Smooth muscle cell of the brain vasculature (primary cell): ENCODE data around the gene C11orf68.
"Not testable (repeated sequence)": the region's sequence is repeated elsewhere in the genome, so short reads cannot be mapped to it uniquely, and the experiment has no call there.

Source experiments
- DNase-seq: peaks from one replicate; pipeline ENCODE4 v3.0.0-alpha.2; 2012; ENCODE audit warnings: low read depth, low spot score

C11orf68 gene

GRCh38 chr11:65918211-65919140 lies at the start of gene C11orf68:
Gene C11orf68 (minus strand): TSS chr11:65919062. CDS start chr11:65919031, 31 bp downstream.
- DNase-seq: no peak

DNA sequence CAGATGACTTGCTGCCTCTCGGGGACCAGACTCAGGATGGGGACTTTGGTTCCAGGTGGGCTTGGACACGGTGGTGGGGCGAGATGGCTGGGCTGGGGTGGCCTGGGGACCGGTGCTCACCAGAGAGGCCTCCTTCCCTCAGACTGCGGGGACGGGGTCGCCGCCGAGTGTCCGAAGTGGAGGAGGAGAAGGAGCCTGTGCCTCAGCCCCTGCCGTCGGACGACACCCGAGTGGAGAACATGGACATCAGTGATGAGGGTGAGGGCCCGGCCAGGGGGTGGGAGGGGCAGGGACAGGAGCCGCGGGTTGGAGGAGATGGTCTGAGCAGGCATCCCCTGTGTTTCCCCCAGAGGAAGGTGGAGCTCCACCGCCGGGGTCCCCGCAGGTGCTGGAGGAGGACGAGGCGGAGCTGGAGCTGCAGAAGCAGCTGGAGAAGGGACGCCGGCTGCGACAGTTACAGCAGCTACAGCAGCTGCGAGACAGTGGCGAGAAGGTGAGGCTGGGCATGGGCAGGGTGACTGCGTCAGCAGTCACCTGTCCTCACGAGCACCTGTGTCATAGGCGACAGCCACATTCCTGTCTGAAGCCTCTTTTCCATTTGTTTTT lies 48.6 kb upstream of the C11orf68 start:
- no peak for DNase-seq

DNA sequence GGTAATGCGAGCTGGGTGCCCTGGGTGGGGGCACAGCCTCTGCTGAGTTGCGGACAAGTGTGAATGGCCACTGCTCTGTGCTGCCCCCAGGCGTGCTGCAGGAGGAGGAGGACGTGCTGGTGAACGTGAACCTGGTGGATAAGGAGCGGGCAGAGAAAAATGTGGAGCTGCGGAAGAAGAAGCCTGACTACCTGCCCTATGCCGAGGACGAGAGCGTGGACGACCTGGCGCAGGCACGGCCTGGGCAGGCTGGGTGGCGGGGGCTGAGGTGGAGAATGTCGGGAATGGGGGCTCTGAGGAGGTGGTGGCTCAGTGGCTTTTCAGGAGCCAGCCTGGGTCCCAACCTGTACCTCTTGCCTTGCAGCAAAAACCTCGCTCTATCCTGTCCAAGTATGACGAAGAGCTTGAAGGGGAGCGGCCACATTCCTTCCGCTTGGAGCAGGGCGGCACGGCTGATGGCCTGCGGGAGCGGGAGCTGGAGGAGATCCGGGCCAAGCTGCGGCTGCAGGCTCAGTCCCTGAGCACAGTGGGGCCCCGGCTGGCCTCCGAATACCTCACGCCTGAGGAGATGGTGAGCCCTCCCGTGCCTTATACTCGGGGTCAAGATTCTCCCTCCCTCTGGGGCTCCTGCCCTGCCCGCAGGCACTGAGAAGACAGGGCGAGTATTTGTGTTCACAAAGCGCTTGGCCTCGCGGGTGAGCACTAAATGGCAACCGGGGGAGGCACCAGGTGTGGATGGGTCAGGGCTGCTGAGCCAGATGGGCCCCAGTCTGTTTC lies 47.3 kb upstream of the C11orf68 start:
- no peak for DNase-seq

- DNase-seq: no peak
Measured at GRCh38 chr11:65964906-65965305, 46.0 kb upstream of the C11orf68 start.

DNA sequence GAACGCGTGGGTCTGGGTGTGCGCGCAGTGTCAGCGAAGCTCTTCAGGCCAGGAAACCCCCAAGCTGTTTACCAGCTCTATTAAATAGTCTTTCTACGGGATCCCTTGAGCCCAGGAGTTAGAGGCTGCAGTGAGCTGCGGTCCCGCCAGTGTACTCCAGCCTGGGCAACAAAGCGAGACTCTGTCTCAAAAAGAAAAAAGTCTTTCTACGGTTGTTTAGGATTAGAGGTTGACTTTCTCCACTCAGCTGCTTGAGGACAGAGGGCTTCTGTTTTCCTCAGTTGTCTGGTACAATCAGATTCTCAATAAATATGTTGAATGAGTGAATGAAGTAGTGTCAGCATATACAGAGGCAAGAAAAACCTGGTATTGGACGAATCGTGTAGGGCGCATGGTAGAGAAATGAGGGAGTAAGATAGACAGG lies 43.3 kb upstream of the C11orf68 start:
- DNase-seq: no peak

DNA sequence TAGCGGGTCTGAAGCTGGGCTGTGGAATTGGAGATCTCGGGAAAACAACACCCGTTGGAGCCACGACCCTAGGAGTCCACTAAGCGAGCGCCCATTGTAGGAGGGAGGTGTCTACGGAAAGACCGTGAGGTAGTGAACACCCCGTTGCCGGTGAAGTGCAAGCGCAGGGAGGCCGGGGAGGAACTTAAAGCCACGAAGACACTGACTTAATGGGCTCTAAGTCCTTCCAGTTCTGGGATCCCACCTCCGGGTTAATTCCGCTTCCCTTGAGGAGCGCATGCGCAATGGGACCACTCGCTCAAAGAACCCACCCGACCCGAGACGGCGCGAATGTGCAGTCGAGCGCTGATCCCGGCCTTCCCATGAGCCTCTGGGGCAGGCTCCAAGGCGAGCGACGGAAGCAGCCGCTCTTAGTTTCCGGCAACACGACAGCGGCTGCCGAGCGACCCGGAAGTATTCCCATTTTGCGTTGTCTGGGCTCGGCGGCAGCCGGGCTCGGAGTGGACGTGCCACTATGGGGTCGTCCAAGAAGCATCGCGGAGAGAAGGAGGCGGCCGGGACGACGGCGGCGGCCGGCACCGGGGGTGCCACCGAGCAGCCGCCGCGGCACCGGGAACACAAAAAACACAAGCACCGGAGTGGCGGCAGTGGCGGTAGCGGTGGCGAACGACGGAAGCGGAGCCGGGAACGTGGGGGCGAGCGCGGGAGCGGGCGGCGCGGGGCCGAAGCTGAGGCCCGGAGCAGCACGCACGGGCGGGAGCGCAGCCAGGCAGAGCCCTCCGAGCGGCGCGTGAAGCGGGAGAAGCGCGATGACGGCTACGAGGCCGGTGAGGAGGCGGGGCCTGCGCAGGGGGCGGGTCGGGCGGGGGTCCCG lies 42.6 kb upstream of the C11orf68 start, which contains the start of gene SART1:
TSS of gene SART1 (plus strand) at position 468 of the 874 bp plus-strand sequence. CDS start at position 515, 47 bp downstream.
- DNase-seq: peak; percentile 97

DNA sequence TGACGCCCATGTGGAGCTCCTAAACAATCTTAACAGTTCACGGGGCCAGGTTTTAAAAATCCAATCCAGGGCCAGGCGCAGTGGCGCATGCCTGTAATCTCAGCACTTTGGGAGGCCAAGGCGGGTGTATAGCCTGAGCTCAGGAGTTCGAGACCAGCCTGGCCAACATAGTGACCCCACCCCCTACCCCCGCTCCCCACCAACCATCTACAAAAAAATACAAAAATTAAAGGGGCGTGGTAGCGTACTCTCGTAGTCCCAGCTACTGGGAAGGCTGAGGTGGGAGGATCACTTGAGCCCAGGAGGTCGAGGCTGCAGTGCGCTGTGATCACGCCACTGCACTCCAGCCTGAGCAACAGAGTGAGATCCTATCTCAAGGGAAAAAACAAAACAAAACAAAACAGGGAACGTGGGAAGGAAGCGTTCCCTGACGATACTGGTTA lies 42.0 kb upstream of the C11orf68 start:
- no peak for DNase-seq

DNA sequence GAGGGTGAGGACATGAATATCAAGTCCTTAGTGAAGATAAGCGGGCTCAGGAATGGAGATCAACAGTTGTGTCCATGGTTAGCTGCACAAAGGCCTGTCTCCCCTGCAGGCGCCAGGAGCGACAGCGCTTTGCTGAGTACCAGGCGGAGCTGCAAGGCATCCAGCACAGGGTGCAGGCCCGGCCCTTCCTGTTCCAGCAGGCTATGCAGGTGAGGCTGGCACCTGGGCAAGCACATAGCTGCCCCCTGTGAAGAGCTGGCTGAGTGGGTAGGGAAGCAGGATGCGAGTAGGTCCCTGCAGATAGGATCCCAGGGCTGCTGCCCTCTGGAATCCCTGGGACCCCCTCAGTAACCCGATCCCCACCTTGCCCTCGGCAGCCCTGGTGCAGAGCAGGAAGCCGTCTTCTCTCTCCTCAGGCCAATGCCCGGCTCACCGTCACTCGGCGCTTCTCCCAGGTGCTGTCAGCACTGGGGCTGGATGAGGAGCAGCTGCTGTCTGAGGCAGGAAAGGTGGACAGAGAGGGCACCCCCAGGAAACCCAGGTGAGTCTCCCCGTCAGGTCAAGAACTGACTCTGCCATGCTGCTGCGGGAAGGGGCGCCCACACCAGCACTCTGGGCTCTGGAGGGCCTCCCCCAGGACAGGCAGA lies 40.0 kb upstream of the C11orf68 start:
- DNase-seq: no peak

- no peak for DNase-seq
Measured at GRCh38 chr11:65958291-65958690, 39.4 kb upstream of the C11orf68 start.

DNA sequence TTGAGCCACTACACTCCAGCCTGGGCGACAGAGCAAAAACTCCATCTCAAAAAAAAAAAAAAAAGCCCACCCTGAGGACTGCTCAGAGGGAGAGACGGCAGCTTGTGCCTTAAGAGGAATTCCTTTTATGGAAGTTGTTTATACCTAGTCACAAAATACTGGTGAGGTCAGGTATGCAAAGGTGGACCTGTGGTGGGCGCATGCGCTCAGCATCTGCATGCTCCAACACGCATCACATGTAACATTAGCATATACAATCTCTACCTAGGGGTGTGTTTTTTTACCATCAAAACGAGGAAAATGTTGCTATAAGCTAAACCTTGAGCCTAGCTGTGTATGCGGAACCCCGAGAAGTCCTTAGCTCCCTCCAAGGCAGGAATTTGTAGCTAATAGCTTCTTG lies 35.9 kb upstream of the C11orf68 start:
- DNase-seq: no peak

DNA sequence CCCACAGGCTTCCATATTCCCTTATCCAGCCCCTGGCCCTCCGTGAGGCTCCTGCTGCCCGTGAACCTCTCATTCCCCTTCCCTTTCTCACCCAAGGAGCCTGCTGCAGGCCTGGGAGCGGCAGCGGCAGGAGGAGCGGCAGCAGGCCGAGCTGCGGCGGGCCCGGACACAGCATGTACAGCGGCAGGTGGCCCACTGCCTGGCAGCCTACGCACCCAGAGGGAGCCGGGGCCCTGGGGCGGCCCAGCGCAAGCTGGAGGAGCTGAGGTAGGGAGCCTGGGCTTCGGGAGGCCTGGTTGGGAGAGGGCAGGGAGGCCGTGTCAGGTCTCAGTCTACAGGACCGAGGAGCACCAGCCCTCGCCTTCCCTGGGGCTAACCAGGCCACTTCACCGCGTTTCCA lies 34.6 kb upstream of the C11orf68 start:
- no peak for DNase-seq

DNA sequence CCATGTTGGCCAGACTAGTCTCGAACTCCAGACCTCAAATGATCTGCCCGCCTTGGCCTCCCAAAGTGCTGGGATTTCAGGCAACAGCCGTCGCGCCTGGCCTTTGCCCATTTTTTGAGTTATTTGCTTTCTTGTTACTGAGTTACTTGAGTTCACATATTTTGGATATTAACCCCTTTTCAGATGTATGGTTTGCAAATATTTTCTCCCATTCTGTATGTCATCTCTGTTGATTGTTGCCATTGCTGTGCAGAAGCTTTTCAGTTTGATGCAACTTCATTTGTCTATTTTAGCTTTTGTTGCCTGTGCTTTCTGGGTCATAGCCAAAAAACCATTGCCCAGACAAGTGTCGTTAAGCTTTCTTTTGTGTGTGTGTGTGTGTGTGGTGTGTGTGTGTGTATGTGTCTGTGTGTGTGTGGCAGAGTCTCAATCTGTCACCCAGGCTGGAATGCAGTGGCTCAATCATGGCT lies 33.2 kb upstream of the C11orf68 start:
- DNase-seq: no peak

- not testable (repeated sequence) for DNase-seq
Measured at GRCh38 chr11:65951641-65952040, 32.8 kb upstream of the C11orf68 start.

DNA sequence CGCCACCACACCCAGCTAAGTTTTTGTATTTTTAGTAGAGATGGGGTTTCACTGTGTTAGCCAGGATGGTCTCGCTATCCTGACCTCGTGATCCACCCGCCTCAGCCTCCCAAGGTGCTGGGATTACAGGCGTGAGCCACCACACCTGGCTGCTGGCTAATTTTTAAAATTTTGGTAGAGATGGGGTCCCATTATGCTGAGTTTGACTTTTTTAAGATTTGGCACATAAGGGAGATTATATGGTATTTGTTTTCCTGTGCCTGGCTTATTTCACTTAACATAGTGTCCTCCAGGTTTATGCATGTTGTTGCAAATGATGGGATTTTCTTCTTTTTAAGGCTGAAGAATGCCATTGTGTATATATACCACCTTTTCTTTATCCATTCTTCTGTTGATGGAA lies 31.8 kb upstream of the C11orf68 start:
- not testable (repeated sequence) for DNase-seq

DNA sequence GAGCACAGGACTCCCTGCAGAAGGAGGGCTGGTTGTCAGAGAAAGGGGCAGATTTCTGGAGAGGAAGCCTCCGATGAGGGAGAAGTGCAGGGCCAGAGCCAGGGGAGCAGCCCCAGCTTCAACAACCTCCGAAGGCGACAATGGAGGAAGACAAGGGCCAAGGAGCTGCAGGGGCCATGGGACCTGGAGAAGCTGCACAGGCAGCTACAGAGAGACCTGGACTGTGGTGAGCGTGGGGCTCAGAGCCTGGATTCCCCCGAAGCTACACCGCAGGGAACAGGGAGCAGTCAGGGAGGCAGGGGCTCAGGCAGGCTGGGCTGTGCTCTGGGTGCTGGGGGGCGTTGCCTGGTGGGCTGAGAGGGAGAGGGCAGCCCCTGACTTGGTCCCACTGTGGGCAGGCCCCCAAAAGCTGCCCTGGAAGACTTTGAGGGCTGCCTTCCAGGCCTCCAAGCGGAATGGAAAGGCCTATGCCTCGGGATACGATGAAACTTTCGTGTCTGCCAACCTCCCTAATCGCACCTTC lies 28.8 kb upstream of the C11orf68 start:
- no peak for DNase-seq

DNA sequence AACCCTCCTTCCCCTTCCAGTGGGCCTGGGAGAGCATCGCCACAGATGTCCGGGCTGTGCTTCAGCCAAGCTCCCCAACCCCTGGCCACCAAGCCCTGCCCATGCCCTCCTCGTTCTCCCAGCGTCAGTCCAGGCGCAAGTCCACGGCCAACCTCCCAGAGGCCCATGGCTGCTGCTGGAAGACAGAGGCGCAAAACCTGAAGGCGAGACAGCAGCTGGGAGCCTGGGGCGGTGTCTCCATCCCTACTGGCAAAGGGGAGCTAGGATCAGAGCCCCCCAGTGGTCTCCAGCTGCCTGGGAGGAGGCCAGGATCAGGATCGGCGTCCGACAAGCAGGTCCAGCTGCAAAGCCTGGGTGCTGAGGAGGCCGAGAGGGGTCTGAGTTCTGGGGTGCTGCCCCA lies 28.3 kb upstream of the C11orf68 start:
- DNase-seq: no peak

DNA sequence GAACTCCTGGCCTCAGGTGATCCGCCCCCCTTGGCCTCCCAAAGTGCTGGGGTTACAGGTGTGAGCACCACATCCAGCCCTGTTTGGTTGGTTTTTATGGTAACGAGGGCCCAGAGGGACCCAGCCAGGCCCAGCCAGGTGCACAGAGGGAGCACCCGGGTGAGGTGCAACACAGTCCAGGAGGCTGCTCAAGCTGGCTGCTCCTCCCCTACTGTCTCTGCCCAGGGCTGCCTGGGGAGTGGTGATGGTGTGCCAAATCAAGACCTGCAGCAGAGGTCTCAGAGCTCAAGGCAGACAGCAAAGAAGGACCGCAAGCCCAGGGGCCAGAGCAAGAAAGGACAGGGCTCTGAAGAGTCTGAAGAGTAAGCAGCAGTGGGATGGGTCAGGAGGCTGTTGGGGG lies 27.8 kb upstream of the C11orf68 start:
- no peak for DNase-seq

DNA sequence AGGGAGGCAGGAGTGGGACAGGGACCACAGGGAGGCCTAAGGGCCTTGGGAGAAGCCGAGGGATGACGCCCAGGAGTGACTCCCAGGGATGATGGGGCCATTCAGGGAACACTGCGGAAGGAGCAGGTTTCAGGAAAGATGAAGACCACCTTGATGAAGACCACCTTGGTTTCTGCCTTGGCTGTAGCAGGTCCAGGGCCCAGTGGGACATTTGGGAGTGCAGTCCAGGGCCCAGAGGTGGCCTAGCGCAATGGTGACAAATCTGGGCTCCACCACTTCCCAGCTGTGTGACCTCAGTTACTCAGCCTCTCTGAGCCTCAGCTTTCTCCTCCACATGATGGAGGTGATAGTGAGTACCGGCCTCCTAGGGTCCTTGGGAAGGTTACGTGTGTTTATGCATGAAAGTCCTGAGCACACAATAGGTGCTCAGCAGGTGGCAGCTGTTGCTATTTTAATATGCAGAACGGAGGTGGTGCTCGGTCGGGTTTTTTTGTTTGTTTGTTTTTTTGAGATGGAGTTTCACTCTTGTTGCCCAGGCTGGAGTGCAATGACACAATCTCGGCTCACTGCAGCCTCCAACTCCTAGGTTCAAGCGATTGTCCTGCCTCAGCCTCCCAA lies 27.2 kb upstream of the C11orf68 start:
- DNase-seq: no peak

DNA sequence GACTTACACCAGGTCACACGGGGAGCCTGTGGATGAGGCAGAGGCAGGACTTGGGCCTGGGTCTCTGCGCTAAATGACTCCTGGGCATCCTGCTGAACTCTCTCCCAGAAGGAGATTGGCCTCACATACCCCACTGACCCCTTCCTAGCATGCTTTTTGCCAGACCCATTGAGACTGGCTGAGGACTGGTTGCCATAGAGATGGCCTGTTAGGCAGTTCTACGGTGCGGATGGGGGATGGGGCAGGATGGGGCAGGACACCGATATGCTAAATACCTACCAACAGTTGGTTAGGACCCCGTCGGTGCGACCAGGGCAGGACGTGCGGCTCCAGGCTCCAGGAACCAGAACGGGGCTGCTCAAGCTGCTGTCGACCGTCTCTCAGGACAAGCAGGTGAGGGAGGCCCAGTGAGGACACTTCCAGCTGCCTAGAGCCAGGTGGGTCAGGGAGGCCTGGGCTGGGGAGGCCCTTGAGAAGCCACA lies 26.6 kb upstream of the C11orf68 start, which contains the start of gene TSGA10IP:
TSS of gene TSGA10IP (plus strand) at position 51 of the 482 bp plus-strand sequence. CDS start at position 247, 196 bp downstream.
- DNase-seq: no peak
